Adrenal gland (tissue), 12 donors: Measurements from ENCODE around the gene SIX5. TPM values are rescaled to one million over a fixed set of nuclear protein-coding genes. Genes with fewer than 3 reads are reported as not detected.
A peak's percentile ranks its signal among the peaks of the same experiment; 100 is the strongest.

Experiments
- DNase-seq, 7 donors: peaks; one replicate each; pipeline ENCODE4 v3.0.0-alpha.2; 2019 to 2020
- H3K27ac ChIP-seq, 5 donors: fragments of 200-600 bp; sonication (generic) in 4 of 5; 1 replicate in 3 of 5; 2 replicates in 2 of 5; pipeline versions ENCODE4 v1.5.1 to v1.8.0; 2016 to 2020; ENCODE audit warnings: mild to moderate bottlenecking in 1 of 5
- H3K27me3 ChIP-seq: fragments of 200-600 bp; 2 replicates; pipeline ENCODE4 v1.8.0; 2021
- H3K36me3 ChIP-seq, 2 donors: fragments of 200-600 bp; replicated peaks in 1 of 2; 1 replicate in 1 of 2; 2 replicates in 1 of 2; pipeline versions ENCODE4 v1.5.1 to v1.8.0; 2018 to 2022
- H3K4me1 ChIP-seq, 2 donors: fragments of 200-600 bp; replicated peaks in 1 of 2; 1 replicate in 1 of 2; 2 replicates in 1 of 2; pipeline versions ENCODE4 v1.5.1 to v1.8.0; 2018 to 2021
- H3K4me3 ChIP-seq, 4 donors: fragments of 200-600 bp; sonication (generic) in 3 of 4; one replicate each; pipeline ENCODE4 v1.5.1; 2016 to 2018
- H3K9me3 ChIP-seq, 3 donors: fragments of 200-600 bp; sonication (generic) in 1 of 3; replicated peaks in 1 of 3; 1 replicate in 2 of 3; 2 replicates in 1 of 3; pipeline versions ENCODE4 v1.5.1 to v1.8.0; 2016 to 2021
- CTCF ChIP-seq, 6 experiments: fragments of 450-650 bp in 4 of 6; fragments of 200-600 bp in 2 of 6; sonication (generic) in 1 of 6; IDR thresholded peaks; 1 replicate in 5 of 6; 2 replicates in 1 of 6; pipeline versions ENCODE4 v1.5.1 to v1.8.0; 2016 to 2021; ENCODE audit warnings: antibody characterized with exemption in 6 of 6, mild to moderate bottlenecking in 2 of 6, moderate library complexity in 1 of 6
- POLR2A ChIP-seq, 2 donors: fragments of 450-650 bp; IDR thresholded peaks; one replicate each; pipeline ENCODE4 v1.6.1; 2017; ENCODE audit warnings: antibody characterized with exemption in 2 of 2, mild to moderate bottlenecking in 2 of 2, moderate library complexity in 1 of 2
- WGBS, 4 donors: extraction: QIAGEN DNeasy Blood & Tissue Kit in 2 of 4; methylation state at CpG; one replicate each; pipeline versions ENCODE4 v1.1.5 to v1.1.7; 2013 to 2017; 5-methylcytosine and 5-hydroxymethylcytosine counted together
- intact Hi-C, 2 donors: fragments of 100-400 bp; cut with DNase I; formaldehyde crosslinking; loops; one replicate each; pipeline versions ENCODE4 v1.14.1 to v1.15.0; 2022 to 2023
- polyA plus RNA-seq, 3 donors: library from polyadenylated mRNA; stranded (reverse); fragments of 200-250 nt in 2 of 3; fragments of 350-450 nt in 1 of 3; fragmentation: Illumina TruSeq in 1 of 3; extraction: RNeasy Lipid Tissue Mini Kit (QIAGEN cat#74804) in 1 of 3; gene quantifications; one replicate each; pipeline ENCODE4 v1.2.3, GENCODE V29; 2013 to 2014
- total RNA-seq, 9 donors: library from RNA; depleted of rRNA in 4 of 9; stranded (reverse); fragments of >200 nt in 4 of 9; fragments of 120-200 nt in 1 of 9; fragmentation: NEBNext Ultra II Directional in 1 of 9; extraction: Animal tissue kit (Norgen Biotek cat#: 25700) in 1 of 9; gene quantifications; one replicate each; pipeline versions ENCODE4 v1.1.0 to v1.2.4, GENCODE V29; 2013 to 2023
- donor health status: healthy with polysubstance abuse.
- donor health status: Bipolar disorder and iron deficiency.
- donor health status: DM: yes; HTN: yes; CAD: no.
- donor health status: DM: no; HTN: no; CAD: no.
- donor health status: DM: no; HTN: no; CAD: no.
- donor health status: DM: yes; HTN: yes; CAD: no.

SIX5 gene
- total and polyA plus RNA-seq, 12 donors = 6.2 to 69.1 (median 27.1) TPM

- 13 to 31% (median 16%) methylated on average over 6 to 13 of the region's 13 CpGs for WGBS, 4 donors
- peak in 3 of 7 donors; percentile 44 to 52 (median 49) for DNase-seq
- Histone ChIP-seq H3K9me3 (no peaks in the 10 kb centered on the region), H3K36me3 (peaks cover 0 to 26% of the 10 kb centered on the region in 2 donors), H3K27ac (peak overlapping the region; percentile 60 to 96 (median 89)), H3K27me3 (no peaks in the 10 kb centered on the region), H3K4me3 (peak overlapping the region in 3 of 4 donors; percentile 25 to 61 (median 52)), H3K4me1 (peaks cover 35 to 41% of the 10 kb centered on the region in 2 donors)
- intact Hi-C loops = no loop called here
- TF ChIP-seq POLR2A (IDR thresholded peaks at IDR 0.05) (no peak), CTCF (IDR thresholded peaks at IDR 0.05) (no peak)
These were observed 11.6 kb upstream of the SIX5 start for GRCh38 chr19:45780448-45781213.

GRCh38 chr19:45780146-45780447 lies 11.0 kb upstream of the SIX5 start:
- H3K36me3 ChIP-seq = peaks cover 0 to 23% of the 10 kb centered on the region in 2 donors
- no peaks in the 10 kb centered on the region for H3K9me3 ChIP-seq
- H3K4me3 ChIP-seq = peak overlapping the region in 2 of 4 donors; percentile 1 to 61
- WGBS, 4 donors = 17 to 57% (median 33%) methylated on average over 2 to 4 of the region's 4 CpGs
- H3K27ac ChIP-seq = peak overlapping the region in 4 of 5 donors; percentile 35 to 96 (median 90)
- TF ChIP-seq POLR2A (IDR thresholded peaks at IDR 0.05) = no peak
- TF ChIP-seq CTCF (IDR thresholded peaks at IDR 0.05) = no peak
- peaks cover 35 to 41% of the 10 kb centered on the region in 2 donors for H3K4me1 ChIP-seq
- intact Hi-C loops = no loop called here
- peak in 1 of 7 donors; percentile 37 for DNase-seq
- no peaks in the 10 kb centered on the region for H3K27me3 ChIP-seq

GRCh38 chr19:45779231-45780145 lies 10.4 kb upstream of the SIX5 start:
- TF ChIP-seq CTCF (IDR thresholded peaks at IDR 0.05) (peak in 5 of 6 experiments; percentile 49 to 72 (median 56)), POLR2A (IDR thresholded peaks at IDR 0.05) (peak in 1 of 2 donors; percentile 6)
- Histone ChIP-seq H3K4me1 (peaks cover 35 to 41% of the 10 kb centered on the region in 2 donors), H3K27ac (peak overlapping the region in 4 of 5 donors; percentile 35 to 96 (median 90)), H3K36me3 (peaks cover 0 to 29% of the 10 kb centered on the region in 2 donors), H3K4me3 (peak overlapping the region in 1 of 4 donors; percentile 61), H3K27me3 (no peaks in the 10 kb centered on the region), H3K9me3 (no peaks in the 10 kb centered on the region)
- intact Hi-C loops = no loop called here
- DNase-seq = peak; percentile 92 to 97 (median 94)
- 13 to 35% (median 20%) methylated on average over 34 to 48 of the region's 48 CpGs for WGBS, 4 donors
